Thyroid gland (tissue), 4 donors: Measurements from ENCODE around the gene COL4A1.

Source experiments
- CTCF ChIP-seq, 6 experiments: fragments of 200-600 bp in 3 of 6; fragments of 450-650 bp in 3 of 6; sonication (generic) in 3 of 6; IDR thresholded peaks; one replicate each; pipeline ENCODE4 v1.5.1; 2016 to 2019; ENCODE audit warnings: antibody characterized with exemption in 6 of 6, mild to moderate bottlenecking in 2 of 6, inconsistent platforms in 1 of 6, moderate library complexity in 1 of 6
- POLR2A ChIP-seq, 2 donors: fragments of 450-650 bp; IDR thresholded peaks; one replicate each; pipeline ENCODE4 v1.6.1; 2017; ENCODE audit warnings: antibody characterized with exemption in 2 of 2, mild to moderate bottlenecking in 2 of 2, moderate library complexity in 1 of 2

GRCh38 chr13:110113284-110113764 lies 193.6 kb downstream of the COL4A1 start:
- TF ChIP-seq CTCF (IDR thresholded peaks at IDR 0.05) (no peak), POLR2A (IDR thresholded peaks at IDR 0.05) (no peak)
